Hematopoietic multipotent progenitor cell treated with erythropoietin and hydrocortisone succinate and interleukin-3 and kit ligand, for 15 days (in vitro differentiated cells): Measurements from ENCODE around the gene NUDT9.
A peak's percentile ranks its signal among the peaks of the same experiment; 100 is the strongest.
"Not testable (repeated sequence)": the region's sequence is repeated elsewhere in the genome, so short reads cannot be mapped to it uniquely, and the experiment has no call there.

Experiments used
- DNase-seq: peaks from one replicate; pipeline ENCODE4 v3.0.0-alpha.2; 2015; ENCODE audit warnings: low spot score

The NUDT9 gene

GRCh38 chr4:87422104-87423052 lies at the start of gene NUDT9:
NUDT9 (plus strand) TSS chr4:87422573; CDS start chr4:87422906, 333 bp downstream.
- DNase-seq: peak; percentile 76

- DNase-seq: peak; percentile 76
Measured at GRCh38 chr4:87375719-87376291, 46.6 kb upstream of the NUDT9 start.

GRCh38 chr4:87377816-87378215 lies 44.6 kb upstream of the NUDT9 start:
- no peak for DNase-seq

- DNase-seq: no peak
Measured at GRCh38 chr4:87382116-87382515, 40.3 kb upstream of the NUDT9 start.

- DNase-seq: no peak
Measured at GRCh38 chr4:87382931-87383330, 39.4 kb upstream of the NUDT9 start.

GRCh38 chr4:87384466-87385132 lies 37.8 kb upstream of the NUDT9 start:
- DNase-seq: not testable (repeated sequence)

- DNase-seq: no peak
Measured at GRCh38 chr4:87387237-87387636, 35.1 kb upstream of the NUDT9 start.

- no peak for DNase-seq
Measured at GRCh38 chr4:87388901-87389300, 33.5 kb upstream of the NUDT9 start.

GRCh38 chr4:87390055-87390454 lies 32.3 kb upstream of the NUDT9 start:
- DNase-seq: not testable (repeated sequence)

- DNase-seq: peak; percentile 34
Measured at GRCh38 chr4:87390551-87390890, 31.9 kb upstream of the NUDT9 start.

- DNase-seq: peak; percentile 80
Measured at GRCh38 chr4:87390891-87391575, 31.3 kb upstream of the NUDT9 start, which contains the start of gene HSD17B11. HSD17B11 (minus strand) TSS chr4:87391188; CDS start chr4:87391070, 118 bp downstream.

- no peak for DNase-seq
Measured at GRCh38 chr4:87391576-87392054, 30.8 kb upstream of the NUDT9 start.

GRCh38 chr4:87392183-87392582 lies 30.2 kb upstream of the NUDT9 start:
- no peak for DNase-seq

GRCh38 chr4:87395073-87395472 lies 27.3 kb upstream of the NUDT9 start:
- not testable (repeated sequence) for DNase-seq

- DNase-seq: not testable (repeated sequence)
Measured at GRCh38 chr4:87395851-87396250, 26.5 kb upstream of the NUDT9 start.

- DNase-seq: no peak
Measured at GRCh38 chr4:87399148-87399547, 23.2 kb upstream of the NUDT9 start.

GRCh38 chr4:87399954-87400353 lies 22.4 kb upstream of the NUDT9 start:
- no peak for DNase-seq

- DNase-seq: not testable (repeated sequence)
Measured at GRCh38 chr4:87403732-87404131, 18.6 kb upstream of the NUDT9 start.

GRCh38 chr4:87405211-87405820 lies 17.1 kb upstream of the NUDT9 start:
- no peak for DNase-seq

GRCh38 chr4:87406462-87406861 lies 15.9 kb upstream of the NUDT9 start:
- DNase-seq: no peak

- not testable (repeated sequence) for DNase-seq
Measured at GRCh38 chr4:87406902-87407301, 15.5 kb upstream of the NUDT9 start.
